Mucosa of descending colon (tissue), 3 donors: ENCODE results near the gene ACAD9. TPM values are rescaled to one million over a fixed set of nuclear protein-coding genes. Genes with fewer than 3 reads are reported as not detected.

Source experiments
- ATAC-seq: fragments of 200-7000 bp; cut with Tn5 transposase; one replicate; pipeline ENCODE4 v1.9.1; 2020; ENCODE audit warnings: mild to moderate bottlenecking, moderate library complexity
- DNase-seq, 3 donors: peaks; one replicate each; pipeline ENCODE4 v3.0.0-alpha.2; 2020
- H3K36me3 ChIP-seq: fragments of 200-600 bp; one replicate; pipeline ENCODE4 v1.8.0; 2021; ENCODE audit warnings: low read depth, mild to moderate bottlenecking
- H3K4me1 ChIP-seq: fragments of 200-600 bp; one replicate; pipeline ENCODE4 v1.8.0; 2021; ENCODE audit warnings: low read depth, mild to moderate bottlenecking
- H3K4me3 ChIP-seq: fragments of 200-600 bp; one replicate; pipeline ENCODE4 v1.8.0; 2021; ENCODE audit warnings: mild to moderate bottlenecking
- H3K9me3 ChIP-seq: fragments of 200-600 bp; one replicate; pipeline ENCODE4 v1.8.0; 2021; ENCODE audit warnings: mild to moderate bottlenecking
- intact Hi-C, 2 donors: fragments of 100-400 bp; cut with DNase I in 1 of 2; cut with micrococcal nuclease in 1 of 2; formaldehyde crosslinking; loops; one replicate each; pipeline versions ENCODE4 v1.11.0 to v1.11.1; 2022; cut with DNase I, micrococcal nuclease
- total RNA-seq, 3 donors: library from RNA; stranded (reverse); fragmentation: NEBNext Ultra II Directional in 2 of 3; extraction: Animal tissue kit (Norgen Biotek cat#: 25700) in 2 of 3; gene quantifications; one replicate each; pipeline versions ENCODE4 v1.2.1 to v1.2.4, GENCODE V29; 2021 to 2023
- TF ChIP-seq, protein P1 (sequence below): fragments of 200-600 bp; IDR thresholded peaks from one replicate; pipeline ENCODE4 v1.8.0; 2022; ENCODE audit warnings: antibody characterized with exemption, mild to moderate bottlenecking
- donor health status: DM: no; HTN: no; CAD: no; lungs with moderate emphysema.
- donor health status: DM: no; HTN: no; CAD: no.
- donor health status: DM: no; HTN: yes; CAD: no.

ACAD9 gene
- total RNA-seq, 3 donors from 2014 or later = 42.7 to 43.9 (median 43.8) TPM

DNA sequence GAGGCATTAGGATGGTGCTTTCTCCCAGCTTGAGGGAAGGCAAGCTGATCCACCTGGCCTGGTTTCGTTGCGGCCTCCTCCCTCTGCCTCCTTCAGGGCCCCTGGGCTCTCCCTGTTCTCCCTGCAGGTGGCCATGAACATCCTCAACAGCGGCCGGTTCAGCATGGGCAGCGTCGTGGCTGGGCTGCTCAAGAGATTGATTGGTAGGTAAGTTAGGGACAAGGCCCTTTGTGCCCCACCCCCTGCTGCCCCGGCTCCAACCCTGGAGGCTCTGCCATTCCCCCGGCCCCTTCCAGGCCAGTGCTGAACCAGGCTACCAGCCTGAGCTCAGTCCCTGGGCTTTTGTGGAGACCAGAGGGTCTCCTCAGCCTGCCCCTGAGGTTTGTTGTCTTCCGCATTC lies 23.0 kb downstream of the ACAD9 start:
- Histone ChIP-seq H3K4me1 (no peaks in the 10 kb centered on the region), H3K36me3 (no peaks in the 10 kb centered on the region), H3K4me3 (no peak overlapping the region), H3K9me3 (no peaks in the 10 kb centered on the region)
- DNase-seq (no peak), ATAC-seq (no peak)
- intact Hi-C loops = no loop called here
- TF ChIP-seq, protein P1, sequence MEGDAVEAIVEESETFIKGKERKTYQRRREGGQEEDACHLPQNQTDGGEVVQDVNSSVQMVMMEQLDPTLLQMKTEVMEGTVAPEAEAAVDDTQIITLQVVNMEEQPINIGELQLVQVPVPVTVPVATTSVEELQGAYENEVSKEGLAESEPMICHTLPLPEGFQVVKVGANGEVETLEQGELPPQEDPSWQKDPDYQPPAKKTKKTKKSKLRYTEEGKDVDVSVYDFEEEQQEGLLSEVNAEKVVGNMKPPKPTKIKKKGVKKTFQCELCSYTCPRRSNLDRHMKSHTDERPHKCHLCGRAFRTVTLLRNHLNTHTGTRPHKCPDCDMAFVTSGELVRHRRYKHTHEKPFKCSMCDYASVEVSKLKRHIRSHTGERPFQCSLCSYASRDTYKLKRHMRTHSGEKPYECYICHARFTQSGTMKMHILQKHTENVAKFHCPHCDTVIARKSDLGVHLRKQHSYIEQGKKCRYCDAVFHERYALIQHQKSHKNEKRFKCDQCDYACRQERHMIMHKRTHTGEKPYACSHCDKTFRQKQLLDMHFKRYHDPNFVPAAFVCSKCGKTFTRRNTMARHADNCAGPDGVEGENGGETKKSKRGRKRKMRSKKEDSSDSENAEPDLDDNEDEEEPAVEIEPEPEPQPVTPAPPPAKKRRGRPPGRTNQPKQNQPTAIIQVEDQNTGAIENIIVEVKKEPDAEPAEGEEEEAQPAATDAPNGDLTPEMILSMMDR = no peak

DNA sequence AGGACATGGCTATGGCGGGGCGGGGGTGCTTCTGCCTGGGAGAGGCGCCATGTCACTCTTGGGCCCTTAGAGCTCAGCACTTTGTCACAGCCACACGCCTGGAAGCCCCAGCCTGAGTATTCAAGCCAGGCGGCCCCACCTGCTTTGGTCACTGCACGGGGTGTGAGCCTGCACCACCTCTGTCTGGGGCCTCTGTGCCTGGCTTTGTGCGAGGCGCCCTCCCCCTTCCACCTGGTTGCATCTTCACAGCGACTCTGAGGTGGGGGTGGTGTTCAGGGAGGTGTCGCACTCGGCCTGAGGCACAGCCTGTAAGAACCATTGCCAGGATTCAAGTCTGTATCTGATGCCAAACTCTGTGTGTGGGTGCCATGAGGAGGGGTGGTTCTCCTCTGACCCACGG lies 24.1 kb downstream of the ACAD9 start:
- no peaks in the 10 kb centered on the region for H3K9me3 ChIP-seq
- H3K36me3 ChIP-seq = no peaks in the 10 kb centered on the region
- intact Hi-C loops = no loop called here
- TF ChIP-seq, protein P1 = no peak
- DNase-seq (no peak), ATAC-seq (no peak)
- no peak overlapping the region for H3K4me3 ChIP-seq
- H3K4me1 ChIP-seq = no peaks in the 10 kb centered on the region

DNA sequence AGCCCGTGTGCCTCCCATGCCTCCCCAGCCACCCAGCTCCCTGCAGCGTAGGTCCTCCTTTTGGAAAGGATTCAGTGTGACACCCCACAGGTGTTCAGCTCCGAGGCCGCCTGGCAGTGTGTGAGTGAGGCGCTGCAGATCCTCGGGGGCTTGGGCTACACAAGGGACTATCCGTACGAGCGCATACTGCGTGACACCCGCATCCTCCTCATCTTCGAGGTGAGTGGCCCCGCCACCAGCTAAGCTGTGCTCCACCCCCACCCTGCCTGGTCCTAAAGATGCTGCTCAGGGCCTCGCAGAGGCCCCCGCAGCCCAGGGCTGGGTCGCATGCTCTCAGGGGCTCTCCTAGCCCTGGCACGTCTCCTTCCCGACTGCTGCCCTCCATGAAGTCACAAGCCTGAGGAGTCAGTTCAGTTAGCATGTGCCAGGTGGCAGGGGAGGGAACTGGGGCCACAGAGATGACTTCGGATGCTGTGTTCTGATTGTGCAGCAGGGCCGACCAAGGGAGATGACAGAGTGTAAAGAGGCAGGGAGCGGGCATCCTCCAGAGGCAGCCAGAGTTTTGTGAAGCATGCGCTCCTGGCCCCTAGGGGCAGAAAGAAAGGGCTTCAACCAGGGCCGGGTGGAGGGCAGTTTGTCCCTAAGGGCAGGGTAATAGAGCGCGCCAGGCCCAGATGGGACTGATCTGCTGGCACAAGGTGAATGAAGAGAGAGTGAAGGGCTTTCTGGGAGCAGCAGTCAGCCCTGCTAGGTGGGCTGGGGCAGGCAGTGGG lies 26.8 kb downstream of the ACAD9 start:
- ATAC-seq (no peak), DNase-seq (no peak)
- H3K36me3 ChIP-seq = no peaks in the 10 kb centered on the region
- no peaks in the 10 kb centered on the region for H3K9me3 ChIP-seq
- H3K4me1 ChIP-seq = no peaks in the 10 kb centered on the region
- no peak overlapping the region for H3K4me3 ChIP-seq
- intact Hi-C loops = no loop called here
- TF ChIP-seq, protein P1 = no peak

DNA sequence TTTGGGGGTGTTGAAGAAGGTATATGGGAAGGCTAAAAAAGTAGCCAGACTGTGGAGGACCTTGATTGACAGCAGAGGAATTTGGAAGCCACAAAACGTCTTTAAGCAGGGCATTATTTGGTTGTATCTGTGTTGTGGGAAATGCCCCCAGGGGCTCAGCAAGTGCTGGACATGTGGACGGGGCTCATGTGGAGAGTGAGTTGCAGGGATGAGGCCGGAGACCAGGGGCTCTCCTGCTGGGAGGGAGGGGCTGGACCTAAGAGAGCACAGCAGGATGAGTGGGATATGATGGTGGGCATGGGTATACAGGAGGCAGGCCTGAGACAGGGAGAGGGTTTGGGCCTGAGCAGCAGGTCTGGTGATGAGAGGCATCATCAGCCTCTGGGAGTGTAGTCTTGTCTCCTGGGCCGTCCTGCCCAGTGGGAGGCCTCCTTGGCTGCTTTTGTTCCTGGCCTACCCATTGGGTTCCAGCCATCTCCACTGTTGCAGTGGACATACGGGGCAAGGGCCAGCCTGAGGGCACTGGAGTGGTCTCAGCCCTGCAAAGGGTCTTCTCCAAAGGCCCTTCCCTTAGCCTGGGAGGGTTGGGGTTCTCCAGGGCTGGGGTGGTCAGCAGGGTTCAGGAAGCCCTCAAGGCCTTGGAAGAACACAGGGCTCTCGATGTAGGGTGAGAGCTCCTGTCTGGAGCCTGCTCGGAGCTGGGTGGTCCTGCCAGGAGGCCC lies 27.5 kb downstream of the ACAD9 start:
- DNase-seq (no peak), ATAC-seq (no peak)
- TF ChIP-seq, protein P1 = no peak
- intact Hi-C loops = no loop called here
- Histone ChIP-seq H3K4me1 (no peaks in the 10 kb centered on the region), H3K4me3 (no peak overlapping the region), H3K9me3 (no peaks in the 10 kb centered on the region), H3K36me3 (no peaks in the 10 kb centered on the region)

DNA sequence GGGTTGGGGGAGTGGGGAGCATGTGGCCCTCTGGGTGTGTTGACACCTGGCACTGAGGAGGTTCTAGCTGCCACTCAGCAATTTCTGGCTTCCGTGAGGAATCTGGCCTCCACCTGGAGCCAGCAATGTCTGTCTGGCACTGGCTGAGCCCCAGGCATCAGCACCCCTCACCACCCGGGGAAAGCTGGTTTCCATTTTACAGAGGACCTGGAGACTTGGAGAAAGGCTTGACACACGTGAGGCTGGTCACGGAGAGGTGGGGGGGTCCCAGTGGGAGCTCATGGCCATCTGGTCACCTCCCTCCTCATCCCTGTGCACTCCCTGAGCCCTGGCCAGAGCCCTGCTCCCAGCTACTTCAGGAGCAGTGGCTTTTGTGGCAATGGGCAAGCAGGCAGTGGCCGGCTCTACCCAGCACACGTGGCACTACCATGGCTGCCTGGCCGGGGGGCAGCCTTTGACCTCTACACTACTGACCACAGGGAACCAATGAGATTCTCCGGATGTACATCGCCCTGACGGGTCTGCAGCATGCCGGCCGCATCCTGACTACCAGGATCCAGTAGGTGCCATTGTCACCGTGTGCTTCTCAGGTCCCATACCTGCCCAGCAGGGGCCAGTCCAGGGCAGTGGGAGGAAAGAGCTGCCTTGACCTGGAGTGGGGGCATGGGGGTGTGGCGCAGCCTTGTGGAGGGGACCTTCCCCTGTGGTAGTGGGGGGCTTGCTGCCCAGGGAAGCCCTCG lies 28.5 kb downstream of the ACAD9 start:
- no peak for ATAC-seq
- peaks cover 4% of the 10 kb centered on the region for H3K36me3 ChIP-seq
- H3K4me3 ChIP-seq = no peak overlapping the region
- no peak for DNase-seq
- intact Hi-C loops = no loop called here
- H3K9me3 ChIP-seq = no peaks in the 10 kb centered on the region
- H3K4me1 ChIP-seq = no peaks in the 10 kb centered on the region
- TF ChIP-seq, protein P1 = no peak
